Muscle layer of duodenum (tissue), 2 donors: ENCODE data around the gene SIGLEC14.

Experiments used
- H3K27ac ChIP-seq: one replicate; pipeline ENCODE4 v1.7.0; 2013; ENCODE audit warnings: mild to moderate bottlenecking, low read length
- H3K27me3 ChIP-seq: one replicate; pipeline ENCODE4 v1.7.0; 2013; ENCODE audit warnings: low read depth, mild to moderate bottlenecking, control low read depth, low read length
- H3K36me3 ChIP-seq, 2 donors: one replicate each; pipeline ENCODE4 v1.7.0; 2013; ENCODE audit warnings: low read length in 2 of 2, control low read depth in 1 of 2, mild to moderate bottlenecking in 1 of 2; ENCODE audit not compliant: insufficient read depth in 2 of 2, control insufficient read depth in 1 of 2
- H3K4me1 ChIP-seq, 2 donors: one replicate each; pipeline ENCODE4 v1.7.0; 2013; ENCODE audit warnings: low read length in 2 of 2, mild to moderate bottlenecking in 2 of 2, control low read depth in 1 of 2, moderate library complexity in 1 of 2; ENCODE audit not compliant: insufficient read depth in 2 of 2, control insufficient read depth in 1 of 2
- H3K4me3 ChIP-seq, 2 donors: one replicate each; pipeline ENCODE4 v1.7.0; 2013; ENCODE audit warnings: low read length in 2 of 2, low read depth in 1 of 2, mild to moderate bottlenecking in 1 of 2
- H3K9me3 ChIP-seq, 2 donors: one replicate each; pipeline ENCODE4 v1.7.0; 2013; ENCODE audit warnings: low read length in 2 of 2, control low read depth in 1 of 2, mild to moderate bottlenecking in 1 of 2; ENCODE audit not compliant: control insufficient read depth in 1 of 2
- donor health status: healthy.

The SIGLEC14 gene

GRCh38 chr19:51664131-51664530, 17.5 kb upstream of the SIGLEC14 start:
- Histone ChIP-seq H3K27ac (no peak overlapping the region), H3K9me3 (no peaks in the 10 kb centered on the region), H3K4me1 (no peaks in the 10 kb centered on the region), H3K27me3 (peaks cover 7% of the 10 kb centered on the region), H3K4me3 (no peak overlapping the region), H3K36me3 (no peaks in the 10 kb centered on the region)

- Histone ChIP-seq H3K27me3 (peaks cover 7% of the 10 kb centered on the region), H3K27ac (no peak overlapping the region), H3K36me3 (no peaks in the 10 kb centered on the region)
Observed at GRCh38 chr19:51663650-51664049, 17.0 kb upstream of the SIGLEC14 start.

GRCh38 chr19:51660975-51661600, 14.5 kb upstream of the SIGLEC14 start:
- Histone ChIP-seq H3K9me3 (no peaks in the 10 kb centered on the region), H3K36me3 (no peaks in the 10 kb centered on the region), H3K4me3 (no peak overlapping the region), H3K27me3 (peaks cover 7% of the 10 kb centered on the region), H3K4me1 (peaks cover 0 to 3% of the 10 kb centered on the region in 2 donors), H3K27ac (no peak overlapping the region)

More at GRCh38 chr19:51663650-51664049, 17.0 kb upstream of the SIGLEC14 start:
- H3K4me1 ChIP-seq, result no peaks in the 10 kb centered on the region
- no peaks in the 10 kb centered on the region for H3K9me3 ChIP-seq
- no peak overlapping the region for H3K4me3 ChIP-seq

- no peak overlapping the region for H3K4me3 ChIP-seq
Observed at GRCh38 chr19:51654783-51655182, 8.2 kb upstream of the SIGLEC14 start.

GRCh38 chr19:51653162-51653561, 6.5 kb upstream of the SIGLEC14 start:
- H3K4me1 ChIP-seq, result peaks cover 0 to 3% of the 10 kb centered on the region in 2 donors
- no peaks in the 10 kb centered on the region for H3K9me3 ChIP-seq

More at GRCh38 chr19:51654783-51655182, 8.2 kb upstream of the SIGLEC14 start:
- no peak overlapping the region for H3K27ac ChIP-seq
- H3K36me3 ChIP-seq, result no peaks in the 10 kb centered on the region
- peaks cover 0 to 3% of the 10 kb centered on the region in 2 donors for H3K4me1 ChIP-seq
- H3K27me3 ChIP-seq, result no peaks in the 10 kb centered on the region
- H3K9me3 ChIP-seq, result no peaks in the 10 kb centered on the region

GRCh38 chr19:51652266-51652665, 5.6 kb upstream of the SIGLEC14 start:
- Histone ChIP-seq H3K4me1 (peaks cover 0 to 3% of the 10 kb centered on the region in 2 donors), H3K27ac (no peak overlapping the region), H3K9me3 (no peaks in the 10 kb centered on the region)

More at GRCh38 chr19:51653162-51653561, 6.5 kb upstream of the SIGLEC14 start:
- Histone ChIP-seq H3K36me3 (no peaks in the 10 kb centered on the region), H3K4me3 (no peak overlapping the region), H3K27me3 (no peaks in the 10 kb centered on the region), H3K27ac (no peak overlapping the region)

GRCh38 chr19:51651216-51651846, 4.7 kb upstream of the SIGLEC14 start:
- no peaks in the 10 kb centered on the region for H3K36me3 ChIP-seq
- H3K4me1 ChIP-seq, result no peaks in the 10 kb centered on the region
- H3K27me3 ChIP-seq, result no peaks in the 10 kb centered on the region
- H3K27ac ChIP-seq, result no peak overlapping the region
- no peak overlapping the region for H3K4me3 ChIP-seq
- H3K9me3 ChIP-seq, result no peaks in the 10 kb centered on the region

More at GRCh38 chr19:51652266-51652665, 5.6 kb upstream of the SIGLEC14 start:
- Histone ChIP-seq H3K4me3 (no peak overlapping the region), H3K27me3 (no peaks in the 10 kb centered on the region), H3K36me3 (no peaks in the 10 kb centered on the region)

GRCh38 chr19:51647318-51647717, 693 bp upstream of the SIGLEC14 start:
- H3K27ac ChIP-seq, result no peak overlapping the region
- H3K36me3 ChIP-seq, result no peaks in the 10 kb centered on the region
- H3K9me3 ChIP-seq, result no peaks in the 10 kb centered on the region
- H3K4me3 ChIP-seq, result no peak overlapping the region
- H3K4me1 ChIP-seq, result no peaks in the 10 kb centered on the region
- H3K27me3 ChIP-seq, result no peaks in the 10 kb centered on the region

- Histone ChIP-seq H3K27ac (no peak overlapping the region), H3K4me3 (no peak overlapping the region), H3K4me1 (no peaks in the 10 kb centered on the region)
Observed at GRCh38 chr19:51644636-51645271, 1.9 kb downstream of the SIGLEC14 start.

GRCh38 chr19:51641648-51642047, 5.0 kb downstream of the SIGLEC14 start:
- Histone ChIP-seq H3K4me3 (no peak overlapping the region), H3K27me3 (no peaks in the 10 kb centered on the region), H3K4me1 (no peaks in the 10 kb centered on the region), H3K27ac (no peak overlapping the region), H3K9me3 (no peaks in the 10 kb centered on the region), H3K36me3 (no peaks in the 10 kb centered on the region)

More at GRCh38 chr19:51644636-51645271, 1.9 kb downstream of the SIGLEC14 start:
- Histone ChIP-seq H3K9me3 (no peaks in the 10 kb centered on the region), H3K36me3 (no peaks in the 10 kb centered on the region), H3K27me3 (no peaks in the 10 kb centered on the region)

- Histone ChIP-seq H3K36me3 (no peaks in the 10 kb centered on the region), H3K27ac (no peak overlapping the region), H3K4me3 (no peak overlapping the region), H3K4me1 (no peaks in the 10 kb centered on the region), H3K9me3 (no peaks in the 10 kb centered on the region), H3K27me3 (no peaks in the 10 kb centered on the region)
Observed at GRCh38 chr19:51640386-51640785, 6.2 kb downstream of the SIGLEC14 start.
